Activated CD4-positive, alpha-beta T cell treated with anti-CD3 and anti-CD28 coated beads for 4 hours (primary cell): ENCODE measurements around the gene DUSP6.
A peak's percentile ranks its signal among the peaks of the same experiment; 100 is the strongest.

Source experiments
- DNase-seq, 2 donors: peaks; one replicate each; pipeline ENCODE4 v3.0.0-alpha.2; 2020

The DUSP6 gene, protein sequence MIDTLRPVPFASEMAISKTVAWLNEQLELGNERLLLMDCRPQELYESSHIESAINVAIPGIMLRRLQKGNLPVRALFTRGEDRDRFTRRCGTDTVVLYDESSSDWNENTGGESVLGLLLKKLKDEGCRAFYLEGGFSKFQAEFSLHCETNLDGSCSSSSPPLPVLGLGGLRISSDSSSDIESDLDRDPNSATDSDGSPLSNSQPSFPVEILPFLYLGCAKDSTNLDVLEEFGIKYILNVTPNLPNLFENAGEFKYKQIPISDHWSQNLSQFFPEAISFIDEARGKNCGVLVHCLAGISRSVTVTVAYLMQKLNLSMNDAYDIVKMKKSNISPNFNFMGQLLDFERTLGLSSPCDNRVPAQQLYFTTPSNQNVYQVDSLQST

DNA sequence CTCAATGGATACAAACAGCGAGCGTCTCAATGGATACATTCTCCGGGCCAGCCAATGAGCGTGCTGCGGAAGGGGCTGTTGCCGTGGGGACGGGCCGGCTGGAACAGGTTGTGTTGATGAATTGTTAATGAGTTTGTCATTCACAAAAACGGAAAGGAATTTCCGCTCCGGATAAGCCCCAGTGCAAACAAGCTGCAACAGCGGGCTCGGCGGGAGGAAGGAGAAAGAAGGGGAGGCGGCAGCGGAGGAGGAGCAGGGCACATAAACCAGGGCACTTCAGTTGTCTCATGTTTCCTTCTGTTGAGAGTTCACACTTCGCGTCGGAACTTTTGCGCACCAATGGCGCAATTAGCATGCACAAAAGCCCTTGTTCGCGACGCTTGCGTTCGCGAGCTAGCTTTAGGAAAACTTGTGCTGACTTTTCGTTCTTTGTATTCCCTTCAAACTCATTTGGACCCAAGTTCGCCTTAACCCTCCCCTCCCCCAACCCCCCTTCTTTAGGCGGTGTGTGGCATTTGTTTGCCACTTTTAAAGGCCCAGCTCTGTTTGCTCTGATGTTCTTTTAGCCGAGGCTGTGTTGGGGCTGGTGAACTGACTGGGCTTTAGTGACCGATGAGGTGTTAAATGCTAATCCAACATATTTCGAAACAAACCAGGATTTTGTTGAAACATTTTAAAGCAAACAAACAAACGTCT, at the start of gene DUSP6:
DUSP6 (minus strand) TSS at position 10 of the 696 bp plus-strand sequence. CDS start 462 bp downstream, outside the sequence.
- peak; percentile 76 to 81 for DNase-seq

DNA sequence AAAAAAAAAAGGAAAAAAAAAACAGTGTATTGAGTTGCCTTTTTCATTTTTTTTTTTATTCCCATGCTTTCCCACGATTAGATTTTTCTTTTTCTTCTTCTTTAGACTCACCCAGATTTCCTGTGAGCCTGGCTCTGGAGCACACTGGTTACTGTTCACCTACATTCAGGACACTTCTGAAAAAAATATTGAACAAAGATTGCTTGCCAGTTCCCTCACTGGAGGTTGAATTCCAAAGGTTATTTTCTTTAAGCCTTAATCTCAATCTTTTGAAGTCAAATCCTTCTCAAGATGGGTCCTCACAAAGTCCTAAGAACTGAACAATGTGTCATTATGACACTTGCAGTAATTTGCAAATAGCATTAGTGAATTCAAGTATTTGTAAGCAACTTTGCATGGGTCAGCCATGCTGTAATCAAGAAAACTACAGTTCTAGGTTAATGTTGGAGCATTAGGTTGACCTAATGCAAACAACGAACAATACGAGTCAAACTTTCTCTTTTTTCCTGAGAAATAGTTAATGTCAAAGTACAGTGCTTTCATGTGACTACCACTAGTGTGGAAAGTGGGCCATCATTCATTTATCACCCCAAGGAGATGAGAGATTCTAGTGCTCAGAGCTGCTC, 49.2 kb upstream of the DUSP6 start:
- DNase-seq: no peak

DNA sequence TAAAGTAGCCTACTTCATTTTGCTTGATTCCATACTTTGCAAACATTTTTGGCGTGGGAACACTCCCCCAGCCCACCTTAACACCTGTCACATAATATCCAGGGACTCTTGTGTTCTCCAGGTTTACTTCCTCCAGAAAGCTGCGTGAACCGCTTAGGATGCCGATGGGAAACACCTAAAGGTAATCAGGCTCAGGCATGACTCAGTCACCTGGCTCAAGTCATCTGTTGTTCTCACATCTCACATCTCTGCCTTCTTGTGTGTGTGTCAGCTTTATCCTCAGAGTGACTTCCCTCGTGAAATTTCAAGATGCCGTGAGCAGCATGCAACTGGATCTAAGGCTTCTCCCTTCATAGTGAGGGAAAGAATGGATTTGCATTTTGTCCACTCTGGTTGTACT, 48.1 kb upstream of the DUSP6 start:
- DNase-seq: no peak

DNA sequence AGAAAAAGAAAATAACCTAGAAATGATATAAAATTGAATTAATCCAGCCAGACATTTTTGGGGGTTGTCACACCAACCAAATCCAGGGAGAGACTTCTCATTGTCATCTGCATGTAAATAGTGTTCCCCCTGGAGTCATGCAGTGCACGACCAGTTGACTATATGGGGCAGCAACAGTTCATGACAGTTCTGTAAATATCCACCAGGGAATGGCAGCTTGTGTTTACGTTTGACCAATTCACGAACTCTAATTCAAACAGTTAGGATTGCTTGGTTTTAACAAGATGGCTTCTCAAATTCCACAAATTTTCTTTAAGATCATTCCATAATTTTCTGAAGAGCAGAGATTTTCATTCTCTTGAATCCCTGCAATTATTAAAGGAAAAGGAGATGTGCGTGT, 43.4 kb upstream of the DUSP6 start:
- no peak for DNase-seq

DNA sequence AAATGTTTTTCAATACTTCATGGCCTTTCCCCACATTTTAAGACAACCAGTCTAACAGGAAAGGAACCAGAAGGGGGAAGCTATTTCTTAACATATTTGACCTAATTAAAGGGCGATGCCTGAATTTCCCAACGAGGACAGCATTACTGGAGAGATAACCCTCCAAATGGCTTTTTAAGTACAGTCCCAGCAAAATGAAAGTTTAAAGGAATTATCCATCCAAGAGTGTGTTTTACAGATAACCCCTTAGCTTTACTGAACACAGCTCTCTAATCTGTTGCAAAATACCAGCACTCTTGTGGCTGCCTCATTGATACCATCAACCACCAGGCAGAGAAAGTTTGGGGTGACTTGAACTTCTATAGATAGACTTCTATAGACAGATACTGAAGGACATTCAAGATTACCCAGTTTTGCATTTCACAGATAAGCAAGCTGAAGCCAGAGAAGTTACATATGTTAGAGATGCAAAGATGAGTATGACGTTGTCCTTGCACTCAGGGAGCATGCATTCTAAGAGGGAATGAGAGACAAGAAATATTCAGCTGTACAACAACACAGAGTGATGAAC, 41.3 kb upstream of the DUSP6 start:
- DNase-seq: no peak

DNA sequence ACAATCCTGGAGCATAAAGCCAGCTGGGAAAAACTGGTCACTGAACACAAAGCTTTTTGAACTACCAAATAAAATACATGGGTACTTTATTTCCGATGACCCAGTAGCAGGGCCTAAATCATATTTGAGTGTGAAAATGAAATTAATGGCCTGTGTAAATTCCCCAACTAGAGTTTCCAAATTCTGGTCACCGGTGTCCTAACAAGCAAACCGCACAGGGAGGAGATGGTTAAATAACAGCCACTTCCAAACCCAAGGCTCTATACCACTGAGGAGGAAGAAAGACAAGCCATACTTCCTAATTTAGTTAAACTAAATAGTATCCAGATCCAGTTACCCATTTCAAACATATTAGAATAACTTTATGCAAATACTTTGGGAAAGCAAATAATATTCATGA, 40.1 kb upstream of the DUSP6 start:
- no peak for DNase-seq

DNA sequence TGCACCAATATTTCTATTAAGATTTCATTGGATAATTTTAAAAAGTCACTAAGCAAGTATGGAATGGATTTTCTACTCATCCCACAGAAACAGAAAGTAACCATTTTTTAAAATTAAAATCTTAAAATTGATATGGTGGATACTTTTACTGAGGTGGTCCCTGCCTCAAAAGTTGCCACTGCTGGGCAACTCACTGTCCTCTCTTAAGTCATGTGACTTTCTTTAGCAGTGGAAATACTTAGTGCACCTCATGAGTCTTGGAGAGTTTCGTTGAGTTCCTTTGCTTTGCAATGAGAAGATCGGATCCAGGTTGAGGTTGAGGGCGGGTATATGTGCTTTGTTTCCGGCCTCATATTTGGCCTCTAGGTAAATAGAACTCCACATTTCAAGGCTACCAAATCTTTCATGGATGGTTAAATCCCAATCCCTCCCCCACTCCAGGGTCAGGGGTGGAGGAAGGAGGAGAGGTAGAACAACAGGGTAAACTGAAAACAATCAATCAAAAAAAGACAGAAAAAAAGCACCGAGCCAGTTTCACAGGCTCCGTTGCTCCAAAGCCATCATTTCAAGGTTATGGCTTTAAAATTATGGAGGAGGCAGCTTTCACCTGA, 39.5 kb upstream of the DUSP6 start:
- no peak for DNase-seq

DNA sequence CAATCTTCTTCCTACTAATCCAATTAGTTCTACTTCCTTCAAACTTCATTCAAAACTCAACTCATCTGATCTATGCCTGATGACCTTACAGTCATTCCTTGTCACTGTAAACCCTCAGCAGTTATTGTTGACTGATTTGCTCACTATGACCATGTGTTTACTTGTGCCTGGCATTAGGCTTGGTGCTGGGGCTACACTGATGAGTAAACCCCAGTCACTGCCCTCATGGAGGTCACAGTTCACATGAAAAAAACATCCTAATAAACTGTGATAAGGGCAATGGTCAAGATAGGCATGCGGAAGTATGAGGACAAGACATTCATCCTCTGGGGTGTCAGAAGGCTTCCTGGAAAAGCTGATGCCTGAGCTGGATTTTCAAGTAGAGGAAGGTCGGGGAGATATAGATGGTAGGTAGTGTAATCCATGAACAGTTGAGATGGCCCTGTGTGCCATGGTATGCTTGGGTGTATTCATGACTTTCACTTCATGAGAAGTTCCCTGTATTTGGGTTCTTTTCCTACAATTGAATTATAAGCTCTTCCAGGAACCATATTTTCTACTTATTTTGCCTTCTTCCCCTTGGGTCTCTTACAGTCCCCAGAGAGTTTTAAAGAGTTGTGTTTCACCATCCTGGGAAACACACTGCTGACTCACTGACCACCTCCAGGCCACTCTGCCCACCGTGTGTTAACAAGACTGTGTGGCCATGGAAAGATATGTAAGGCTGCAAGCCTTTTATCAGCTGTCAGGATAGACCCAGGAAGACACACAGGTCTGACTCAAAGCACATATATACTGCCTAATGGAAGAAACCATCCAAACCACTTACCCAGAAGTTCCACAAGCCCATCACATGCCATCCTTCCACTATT, 38.7 kb upstream of the DUSP6 start:
- no peak for DNase-seq

DNA sequence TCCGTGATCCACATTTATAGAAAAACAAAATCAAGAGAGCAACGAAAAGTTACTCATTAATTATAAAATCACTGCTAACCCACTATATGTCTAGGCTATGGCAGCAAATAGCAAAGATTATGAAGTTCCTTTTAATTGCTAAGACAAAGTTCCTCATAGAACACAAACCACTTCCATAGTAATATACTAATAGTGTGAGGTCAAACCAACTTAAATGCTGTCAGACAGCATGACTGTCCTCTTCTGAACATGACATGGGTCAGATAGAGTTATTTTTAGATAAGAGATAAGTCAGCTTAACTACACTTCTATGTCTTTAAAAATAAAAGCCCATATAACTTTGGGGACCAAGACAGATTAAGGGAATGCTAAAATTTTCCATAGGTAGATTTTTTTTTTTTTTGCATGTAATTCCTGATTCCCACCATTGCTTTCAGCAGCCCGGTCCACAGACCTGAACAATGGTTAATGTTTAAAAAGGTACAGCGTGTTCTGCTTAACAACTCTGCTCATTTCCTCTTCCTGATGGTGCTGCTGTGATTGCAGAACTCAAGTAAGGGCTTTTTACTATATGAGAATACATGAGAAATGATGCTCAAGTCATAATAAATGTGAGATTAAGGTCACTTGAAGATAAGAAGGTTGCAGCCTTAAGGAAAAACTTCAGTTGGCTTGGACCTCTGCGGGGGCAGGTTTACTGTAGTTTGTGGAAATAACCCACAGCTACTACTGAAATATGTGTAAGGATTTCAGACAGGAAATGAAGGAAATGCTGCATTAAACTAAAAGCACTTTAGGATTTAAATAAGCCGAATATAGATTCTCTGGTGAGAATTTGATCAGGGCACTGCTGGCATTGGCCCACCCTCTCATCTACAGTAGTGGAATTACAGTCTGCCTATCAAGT, 37.7 kb upstream of the DUSP6 start:
- no peak for DNase-seq

DNA sequence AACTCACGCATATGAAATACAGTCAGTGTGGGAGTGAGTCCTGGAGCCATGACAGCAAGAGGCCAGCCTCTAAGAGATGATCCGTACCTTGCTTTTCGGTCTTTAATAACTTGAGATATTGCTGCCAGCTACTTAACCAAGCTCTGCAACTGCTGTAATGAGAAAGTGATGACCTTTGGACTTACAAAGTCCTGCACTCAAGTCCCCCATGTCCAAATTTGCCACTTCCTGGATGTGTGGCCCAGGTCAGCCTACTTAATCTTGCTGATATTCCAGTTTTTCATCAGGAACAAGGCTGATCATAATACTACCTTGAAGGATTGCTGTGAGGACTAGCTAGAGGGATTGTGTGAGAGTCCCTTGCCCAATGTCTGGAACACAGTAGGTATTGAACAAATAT, 33.8 kb upstream of the DUSP6 start:
- no peak for DNase-seq

DNA sequence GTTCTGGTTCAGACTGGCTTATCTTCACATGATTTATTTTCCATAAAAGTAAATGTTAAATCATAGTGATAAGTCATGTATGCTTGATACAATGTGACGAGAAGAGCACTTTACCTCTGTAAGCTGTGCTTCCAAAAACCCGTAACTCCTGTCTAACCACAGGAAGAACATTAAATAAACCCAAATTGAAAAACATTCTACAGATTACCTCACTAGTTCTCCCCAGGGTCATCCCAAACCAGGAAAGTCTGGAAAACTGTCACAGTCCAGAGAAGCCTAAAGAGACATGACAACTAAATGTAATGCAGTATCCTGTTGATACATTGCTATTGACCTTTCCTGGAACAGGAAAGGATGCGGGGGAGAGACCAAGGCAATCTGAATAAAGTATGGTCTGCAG, 32.5 kb upstream of the DUSP6 start:
- no peak for DNase-seq

DNA sequence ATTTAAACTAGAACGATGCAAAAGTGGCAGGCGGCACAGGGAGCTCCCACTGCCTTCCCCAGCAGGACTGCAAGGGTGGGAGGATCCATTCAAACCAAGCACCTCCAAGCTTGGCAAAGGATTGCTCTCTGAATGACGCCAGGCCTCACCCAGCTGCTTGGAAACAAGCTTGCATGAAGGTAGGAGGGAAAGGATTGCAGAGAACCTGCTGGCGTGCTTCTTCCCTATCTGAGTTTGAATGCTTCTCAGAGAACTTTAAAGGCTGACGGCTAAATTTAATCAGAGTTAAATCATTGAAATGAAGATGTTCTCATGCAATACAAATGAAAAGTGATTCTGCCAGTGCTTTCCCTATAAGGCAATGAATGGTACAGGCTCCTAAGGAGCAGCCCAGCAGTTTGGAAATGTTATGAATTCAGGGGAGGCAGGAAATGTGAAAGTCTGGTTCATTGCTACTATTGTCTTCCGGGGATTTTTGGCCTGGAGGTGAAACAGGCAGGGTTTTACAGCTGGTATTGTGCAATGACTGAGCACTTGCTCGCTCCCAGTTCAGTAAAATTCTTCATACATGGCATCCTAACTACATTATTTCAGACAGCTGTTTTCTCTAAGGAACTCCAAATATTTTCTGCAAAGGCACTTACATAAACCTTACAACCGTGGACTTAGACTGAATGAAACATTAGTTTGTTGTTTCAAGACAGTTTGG, 31.9 kb upstream of the DUSP6 start:
- DNase-seq: no peak

DNA sequence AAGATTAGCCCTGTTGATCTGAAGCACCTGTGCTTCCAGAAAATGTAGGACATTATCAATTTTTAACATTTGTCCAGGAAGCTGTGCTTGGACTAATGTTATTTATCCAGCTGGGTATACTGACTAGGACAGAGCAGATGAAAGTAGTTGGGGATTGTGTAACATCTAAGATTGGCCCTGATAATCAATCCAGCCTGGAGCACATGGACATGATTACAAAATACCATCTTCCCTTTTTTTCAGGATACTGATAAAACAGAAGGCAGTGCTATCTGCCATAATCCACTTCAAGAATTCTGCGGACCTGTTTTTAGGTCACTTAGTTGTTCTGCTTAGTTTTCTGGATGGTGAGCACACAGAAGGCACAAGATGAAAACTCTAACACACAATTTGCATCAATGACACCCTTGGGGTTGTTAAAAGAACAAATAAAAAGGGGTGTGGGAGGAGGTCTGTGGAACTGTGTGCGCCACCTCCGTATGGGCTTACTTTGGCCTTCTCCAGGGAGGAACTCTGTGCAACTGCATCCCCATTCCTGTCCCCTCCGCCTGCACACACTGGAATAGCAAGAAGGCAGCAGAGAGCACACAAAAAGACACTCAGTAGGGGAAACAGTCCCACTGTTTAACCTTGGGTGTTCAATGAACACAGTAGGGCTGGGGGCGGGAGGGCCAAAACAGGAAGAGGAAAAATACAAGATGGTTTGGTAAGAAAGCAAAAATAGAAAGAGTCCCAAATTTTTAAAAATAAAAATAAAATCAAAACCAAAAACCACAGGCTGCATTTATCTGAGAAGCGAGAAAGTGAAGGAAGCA, 31.1 kb upstream of the DUSP6 start:
- DNase-seq: no peak

DNA sequence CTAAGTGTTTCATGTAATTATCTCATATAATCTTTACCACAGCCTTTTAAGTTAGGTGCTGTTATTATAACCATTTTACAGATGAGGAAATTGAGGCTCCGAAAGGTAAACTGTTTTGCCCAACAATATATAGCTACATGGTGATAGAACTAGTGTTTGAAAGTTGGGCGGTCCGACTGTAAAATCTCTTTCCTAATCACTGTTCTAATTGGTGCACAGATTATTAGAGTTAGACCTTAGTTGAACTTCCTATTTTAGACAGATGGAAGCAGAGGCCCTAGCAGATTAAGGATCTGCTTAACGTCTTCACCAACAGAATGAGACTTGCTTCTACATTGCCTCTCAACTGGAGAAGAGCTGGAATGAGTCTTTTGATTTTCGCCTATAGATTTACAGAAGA, 30.0 kb upstream of the DUSP6 start:
- no peak for DNase-seq

DNA sequence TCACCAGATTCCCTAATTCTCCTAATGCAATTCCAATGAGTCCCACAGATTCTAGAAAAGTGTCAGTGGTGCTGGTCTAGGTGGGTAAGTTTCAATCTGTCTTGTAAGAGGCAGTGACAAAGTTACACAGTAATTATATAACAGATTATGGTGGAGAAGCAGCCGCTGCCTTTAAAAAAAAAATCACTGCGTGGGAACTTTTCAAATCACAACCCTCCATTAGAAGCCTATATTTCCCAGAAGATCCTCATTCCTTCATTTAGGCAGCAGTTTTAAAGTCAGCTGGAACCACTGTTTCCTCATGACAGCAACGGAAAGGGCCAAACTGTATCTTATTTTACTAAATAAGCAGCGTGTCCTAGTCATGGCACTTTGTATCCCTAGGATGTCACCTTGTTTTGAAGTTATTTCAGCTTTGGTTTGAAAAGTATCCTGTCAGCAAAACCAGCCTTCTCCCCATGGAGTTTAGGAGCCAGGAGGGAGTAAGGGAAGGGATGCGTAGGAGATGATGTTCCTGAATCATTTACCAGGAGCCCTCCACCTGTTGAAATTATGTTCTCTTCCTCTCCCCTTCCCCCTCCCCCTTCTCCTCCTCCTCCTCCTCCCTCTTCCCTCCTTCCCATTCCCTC, 27.7 kb upstream of the DUSP6 start:
- no peak for DNase-seq

DNA sequence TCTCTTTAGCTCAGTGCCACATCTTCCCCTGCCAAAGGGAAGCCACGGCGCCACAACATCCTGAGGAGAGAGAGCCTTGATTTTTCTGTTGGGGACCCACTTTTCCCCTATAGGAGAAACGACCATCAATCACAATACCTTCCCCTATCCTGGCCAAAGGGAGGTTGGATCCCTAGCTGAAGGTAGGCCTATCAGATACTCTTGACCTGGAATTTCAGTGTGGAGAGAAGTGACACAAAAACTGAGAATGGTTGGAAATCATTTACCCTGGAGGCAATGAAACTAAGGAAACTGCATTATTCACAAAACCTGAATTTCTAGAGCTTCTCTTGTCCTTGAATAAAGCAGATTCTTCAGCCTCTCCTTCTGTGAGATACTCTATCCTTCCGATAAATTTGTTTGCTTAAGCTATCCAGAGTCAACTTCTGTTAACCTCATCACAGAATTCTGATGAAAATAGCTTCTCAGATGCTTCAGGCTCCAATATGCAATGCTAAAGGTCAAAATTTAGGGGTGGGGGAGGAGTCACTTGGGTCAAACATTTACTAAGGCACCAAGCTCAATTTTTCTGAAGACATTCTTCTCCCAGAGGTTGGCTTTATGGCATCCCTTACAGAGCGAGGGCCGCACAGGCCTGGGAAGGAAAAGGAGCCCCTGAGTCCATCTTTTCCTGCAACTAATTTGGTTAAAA, 27.0 kb upstream of the DUSP6 start:
- no peak for DNase-seq

DNA sequence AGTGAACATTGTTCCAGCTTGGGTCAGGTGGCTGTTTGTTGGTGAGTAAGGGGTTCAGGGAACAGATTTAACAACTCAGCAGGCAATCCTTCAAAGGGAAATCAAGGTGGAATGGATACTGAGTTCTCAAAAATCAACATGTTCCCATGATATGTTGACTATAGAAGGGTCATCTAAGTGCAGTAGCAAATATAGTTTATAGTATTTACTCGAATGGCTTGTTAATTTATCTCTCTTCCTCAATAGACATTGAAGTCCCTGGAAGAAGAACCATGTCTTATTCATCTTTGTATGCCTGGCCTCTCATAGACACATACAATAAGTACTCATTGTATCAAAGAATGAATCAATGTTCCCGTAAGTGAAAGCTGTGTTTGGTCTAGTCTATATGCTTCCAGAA, 24.5 kb upstream of the DUSP6 start:
- DNase-seq: no peak

DNA sequence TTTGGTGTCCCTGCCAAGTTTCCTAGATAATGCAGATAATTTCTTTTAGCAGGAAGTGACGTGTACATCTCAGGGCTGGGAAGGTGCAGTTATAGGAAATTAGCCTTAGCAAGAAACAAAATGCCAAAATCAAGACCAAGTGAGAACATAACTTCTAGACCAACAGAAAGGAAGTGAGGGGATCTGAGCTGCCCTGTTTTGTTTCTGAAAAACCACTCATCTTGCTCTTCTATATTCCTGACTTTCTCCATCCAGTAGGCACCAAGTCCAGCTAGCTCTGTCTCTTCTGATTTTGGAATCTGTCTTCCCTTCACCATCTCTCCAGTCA, 23.9 kb upstream of the DUSP6 start:
- DNase-seq: no peak
